HEK293 (cell line): ENCODE results near the gene PITPNC1.

Experiments used
- CTCF ChIP-seq: fragments of 450-650 bp; formaldehyde crosslinking; IDR thresholded peaks from 2 replicates; pipeline ENCODE4 v1.5.1; 2016; ENCODE audit warnings: missing biosample characterization, missing genetic modification characterization
- KLF17 ChIP-seq: fragments of 450-650 bp; formaldehyde crosslinking; IDR thresholded peaks from 2 replicates; pipeline ENCODE4 v1.5.1; 2016; ENCODE audit warnings: missing biosample characterization, missing genetic modification characterization
- SP2 ChIP-seq: fragments of 450-650 bp; formaldehyde crosslinking; IDR thresholded peaks from 2 replicates; pipeline ENCODE4 v1.5.1; 2016; ENCODE audit warnings: missing biosample characterization, missing genetic modification characterization

DNA sequence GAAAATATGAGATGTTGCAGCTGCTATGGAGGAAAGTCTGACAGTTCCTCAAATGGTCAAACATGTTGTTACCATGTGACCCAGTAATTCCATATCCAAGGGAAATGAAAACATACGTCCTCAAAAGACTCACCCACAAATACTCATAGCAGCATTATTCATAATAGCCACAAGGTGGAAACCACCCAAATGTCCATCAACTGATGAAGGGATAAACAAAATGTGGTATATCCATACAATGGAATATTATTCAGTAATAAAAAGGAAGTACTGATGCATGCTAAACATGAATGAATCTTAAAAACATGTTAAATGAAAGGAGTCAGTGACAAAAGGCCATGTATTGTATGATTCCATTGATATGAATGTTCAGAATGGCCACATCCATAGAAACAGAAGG lies 140.2 kb downstream of the PITPNC1 start:
- no peak for TF ChIP-seq SP2
- no peak for TF ChIP-seq CTCF
- TF ChIP-seq KLF17 (tag by site-specific recombination) = no peak
